Fibroblast of lung (primary cell): ENCODE results near the gene EMID1.

ENCODE experiments used
- CTCF ChIP-seq, 2 donors: IDR thresholded peaks in 1 of 2; conservative IDR thresholded peaks in 1 of 2; 1 replicate in 1 of 2; 2 replicates in 1 of 2; pipeline ENCODE4 v1.5.1; 2011 to 2012; ENCODE audit warnings: low read length in 2 of 2, control low read depth in 1 of 2, inconsistent platforms in 1 of 2, low read depth in 1 of 2, mild to moderate bottlenecking in 1 of 2
- EZH2 ChIP-seq: IDR thresholded peaks from 2 replicates; pipeline ENCODE4 v1.5.1; 2012; ENCODE audit warnings: low read length, control low read depth, mild to moderate bottlenecking; ENCODE audit errors: missing control alignments

GRCh38 chr22:29206372-29207242 lies 911 bp downstream of the EMID1 start:
- no peak for TF ChIP-seq CTCF (conservative IDR thresholded peaks at IDR 0.05 in 1 of 2, IDR thresholded peaks at IDR 0.05 in 1 of 2; ENCODE audit: low read depth in 1 of 2, low read length in 2 of 2)
- peak; percentile 96 for TF ChIP-seq EZH2
